ENCODE measurements around the gene TEAD1. TPM values are rescaled to one million over a fixed set of nuclear protein-coding genes. Genes with fewer than 3 reads are reported as not detected.

The TEAD1 gene
- total and polyA plus RNA-seq, 10 of the 15 experiments (the other 5 are each of a cell fraction or from before 2014, with no cell fraction given): 0.01 to 0.59 (median 0.04) TPM; not detected in 6

DNA sequence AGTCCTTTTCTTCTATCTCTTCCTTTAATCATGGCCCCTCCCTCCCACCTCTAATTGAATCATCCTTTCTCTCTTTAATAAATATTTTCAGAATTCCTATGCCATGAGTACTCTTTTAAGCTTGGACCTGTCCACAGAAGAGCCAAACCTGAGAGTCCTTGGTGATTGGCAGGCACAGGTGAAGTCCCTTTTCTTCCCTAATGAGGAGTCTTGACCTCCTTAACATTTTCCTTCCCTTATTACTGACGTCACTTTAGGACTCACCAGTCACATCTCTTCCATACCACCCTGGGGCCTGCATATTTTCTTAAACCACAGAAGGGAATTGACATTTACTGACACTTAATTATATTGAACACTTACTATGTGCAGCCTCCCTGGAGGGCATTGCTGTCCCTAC is 293.9 kb downstream of the TEAD1 start (continued):
- no peak for TF ChIP-seq ZNF217 (IDR thresholded peaks at IDR 0.05)
- no peak for TF ChIP-seq SIX5 (IDR thresholded peaks at IDR 0.05; ENCODE audit: low read depth, low read length, severe bottlenecking)

DNA sequence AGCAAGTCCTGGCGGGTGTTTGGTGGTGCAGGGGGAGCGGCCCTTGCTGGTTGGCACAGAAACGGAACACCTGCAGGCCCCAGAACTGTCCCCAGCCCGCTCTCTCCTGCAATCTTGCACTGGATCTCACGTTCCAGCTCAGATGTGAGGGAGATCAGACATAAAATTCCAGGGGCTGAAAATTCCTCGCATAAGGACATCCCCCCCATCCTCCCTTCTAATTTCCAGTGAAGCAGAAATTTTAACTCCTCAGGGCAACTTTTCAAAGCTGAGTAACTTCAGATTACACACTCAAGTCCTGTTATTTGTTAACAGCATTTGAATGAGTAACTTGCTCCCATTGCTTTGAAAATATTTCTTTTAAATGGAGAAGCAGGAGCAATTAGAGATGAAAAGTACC is 294.6 kb downstream of the TEAD1 start:
- ChIA-PET SMC1A (ENCODE audit: uncharacterized antibody, unreplicated experiment) (no interaction called here), RAD21 (ENCODE audit: unreplicated experiment) (interaction anchor here (8.5 kb wide), 1 partner anchor 183 kb away, joined by 84 read pairs; no protein-coding TSS in a partner anchor), CTCF (interaction anchor here (1.7 to 11.6 kb wide), 2 partner anchors 146 to 180 kb away, joined by 5 to 201 read pairs; no protein-coding TSS in a partner anchor), POLR2A (interaction anchor here (1.4 kb wide), 1 partner anchor 11 kb away, joined by 3 read pairs; no protein-coding TSS in a partner anchor)
- Histone ChIP-seq H4K20me1 (ENCODE audit: control insufficient read depth, insufficient read depth) (no peaks in the 10 kb centered on the region), H2AFZ (ENCODE audit: control insufficient read depth, low read depth, low read length) (no peak overlapping the region), H3K4me3 (no peak overlapping the region), H3K4me2 (ENCODE audit: control insufficient read depth, insufficient read depth) (no peak overlapping the region), H3K36me3 (ENCODE audit: control insufficient read depth in 2 of 2, insufficient read depth in 2 of 2, low read length in 1 of 2) (no peaks in the 10 kb centered on the region), H3K27me3 (replicated peaks in 1 of 2; ENCODE audit: control insufficient read depth in 2 of 2, insufficient read depth in 2 of 2, low read length in 1 of 2) (no peaks in the 10 kb centered on the region), H3K4me1 (ENCODE audit: control insufficient read depth, insufficient read depth, low read length) (no peaks in the 10 kb centered on the region), H3K9me3 (replicated peaks; ENCODE audit: control insufficient read depth, insufficient read depth, low read length) (no peaks in the 10 kb centered on the region), H3K9ac (ENCODE audit: control insufficient read depth, insufficient read depth, low read length) (no peak overlapping the region), H3K79me2 (ENCODE audit: control insufficient read depth, insufficient read depth, low read length) (no peaks in the 10 kb centered on the region), H3K27ac (ENCODE audit: control insufficient read depth, insufficient read depth) (no peak overlapping the region)
- no peak for TF ChIP-seq PBX3 (IDR thresholded peaks at IDR 0.05; ENCODE audit: insufficient replicate concordance, low read depth, low read length)
- TF ChIP-seq EED (IDR thresholded peaks at IDR 0.05; ENCODE audit: low read depth): no peak
- no peak for TF ChIP-seq NR2F1 (conservative IDR thresholded peaks at IDR 0.05)
- TF ChIP-seq TCF3 (IDR thresholded peaks at IDR 0.05; ENCODE audit: borderline replicate concordance, insufficient read depth, low read depth, low read length): no peak
- TF ChIP-seq NR2C1 (IDR thresholded peaks at IDR 0.05): no peak
- no peak for TF ChIP-seq YBX1 (IDR thresholded peaks at IDR 0.05)
- DNase-seq (ENCODE audit: low read depth, low spot score) (no peak), ATAC-seq (no peak), FAIRE-seq (no peak)
- in situ Hi-C loops (cut with MboI): loop anchor here (25.0 kb wide), 1 partner anchor 218 kb away; no protein-coding TSS in a partner anchor
- intact Hi-C loops (cut with micrococcal nuclease; ENCODE audit: unreplicated experiment): loop anchor here (10.0 kb wide), 1 partner anchor 496 kb away; the partner anchor contains the start of gene BTBD10
- 36% methylated on average over 6 of the region's 6 CpGs for WGBS (ENCODE audit: insufficient coverage, insufficient replicate concordance, low lambda C conversion rate, missing lambda C conversion rate)
- BruUV-seq (replicated peaks): no TSS peak
